A673 (cell line): Measurements from ENCODE around the gene QSOX2.

Experiments used
- EZH2 ChIP-seq: fragments of 200-600 bp; sonication (generic); IDR thresholded peaks from 2 replicates; pipeline ENCODE4 v1.6.1; 2017; ENCODE audit warnings: borderline replicate concordance, low read depth, mild to moderate bottlenecking, mixed read lengths, antibody characterized with exemption, low read length; ENCODE audit not compliant: poor library complexity, severe bottlenecking
- TF ChIP-seq, protein P1 (sequence below): fragments of 300-800, 200-600 bp; sonication (generic); conservative IDR thresholded peaks from 2 replicates; pipeline ENCODE4 v1.5.1; 2017; ENCODE audit warnings: low read depth, mild to moderate bottlenecking, antibody characterized with exemption, low read length, moderate library complexity, mixed read lengths

DNA sequence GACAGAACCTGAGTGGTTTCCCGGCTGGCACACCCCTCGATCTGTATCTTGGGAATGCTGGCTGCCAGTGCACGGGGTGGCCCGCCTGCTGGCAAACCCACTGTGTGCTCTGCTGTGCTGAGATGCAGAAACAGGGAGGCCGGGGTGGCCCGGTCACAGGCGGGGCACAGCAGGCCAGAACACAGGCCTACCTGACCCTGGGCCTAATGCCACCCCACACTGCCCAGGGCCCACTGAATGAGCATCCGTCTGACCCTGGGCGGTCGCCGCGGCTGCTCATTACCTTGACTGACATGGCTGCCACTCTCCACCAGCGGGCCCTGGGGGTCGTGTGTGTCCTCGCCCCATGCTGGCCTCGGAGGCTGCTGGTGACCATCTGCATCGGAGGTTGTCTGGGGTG, 14.2 kb upstream of the QSOX2 start:
- TF ChIP-seq, protein P1, sequence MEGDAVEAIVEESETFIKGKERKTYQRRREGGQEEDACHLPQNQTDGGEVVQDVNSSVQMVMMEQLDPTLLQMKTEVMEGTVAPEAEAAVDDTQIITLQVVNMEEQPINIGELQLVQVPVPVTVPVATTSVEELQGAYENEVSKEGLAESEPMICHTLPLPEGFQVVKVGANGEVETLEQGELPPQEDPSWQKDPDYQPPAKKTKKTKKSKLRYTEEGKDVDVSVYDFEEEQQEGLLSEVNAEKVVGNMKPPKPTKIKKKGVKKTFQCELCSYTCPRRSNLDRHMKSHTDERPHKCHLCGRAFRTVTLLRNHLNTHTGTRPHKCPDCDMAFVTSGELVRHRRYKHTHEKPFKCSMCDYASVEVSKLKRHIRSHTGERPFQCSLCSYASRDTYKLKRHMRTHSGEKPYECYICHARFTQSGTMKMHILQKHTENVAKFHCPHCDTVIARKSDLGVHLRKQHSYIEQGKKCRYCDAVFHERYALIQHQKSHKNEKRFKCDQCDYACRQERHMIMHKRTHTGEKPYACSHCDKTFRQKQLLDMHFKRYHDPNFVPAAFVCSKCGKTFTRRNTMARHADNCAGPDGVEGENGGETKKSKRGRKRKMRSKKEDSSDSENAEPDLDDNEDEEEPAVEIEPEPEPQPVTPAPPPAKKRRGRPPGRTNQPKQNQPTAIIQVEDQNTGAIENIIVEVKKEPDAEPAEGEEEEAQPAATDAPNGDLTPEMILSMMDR: no peak
- no peak for TF ChIP-seq EZH2
